NCI-H82 treated with DMSO at 0.1 percent for 48 hours (cell line): ENCODE data around the gene ADM2.
"Not testable (repeated sequence)": the region's sequence is repeated elsewhere in the genome, so short reads cannot be mapped to it uniquely, and the experiment has no call there.

Source experiments
- DNase-seq: peaks from one replicate; lab custom pipeline; 2025; ENCODE audit not compliant: unreplicated experiment; lab: John Stamatoyannopoulos, UW

Gene ADM2

DNA sequence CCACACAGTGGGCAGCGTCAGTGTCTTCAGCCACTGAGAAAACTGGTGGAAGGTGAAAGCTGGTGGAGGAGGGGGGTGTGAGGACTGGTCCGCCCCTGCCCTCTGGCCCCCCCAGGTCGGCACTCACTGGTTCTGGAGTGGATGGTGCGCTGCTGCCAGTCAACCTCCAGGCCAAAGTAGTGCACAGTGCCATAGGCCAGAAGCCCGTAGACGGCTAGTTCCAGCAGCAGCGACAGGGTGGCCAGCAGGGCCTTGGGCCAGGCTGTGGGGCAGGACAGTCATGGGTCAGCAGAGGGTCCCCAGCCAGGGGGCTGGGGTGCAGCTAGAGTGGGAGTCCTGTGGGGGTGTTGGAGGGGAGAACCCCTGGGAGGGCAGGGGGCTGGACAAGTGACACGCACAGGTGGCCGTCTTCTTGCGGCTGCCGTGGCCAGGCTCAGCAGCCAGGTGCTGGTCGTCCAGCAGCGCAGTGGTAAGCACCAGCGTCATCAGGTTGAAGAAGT, 24.0 kb downstream of the ADM2 start:
- no peak for DNase-seq

DNA sequence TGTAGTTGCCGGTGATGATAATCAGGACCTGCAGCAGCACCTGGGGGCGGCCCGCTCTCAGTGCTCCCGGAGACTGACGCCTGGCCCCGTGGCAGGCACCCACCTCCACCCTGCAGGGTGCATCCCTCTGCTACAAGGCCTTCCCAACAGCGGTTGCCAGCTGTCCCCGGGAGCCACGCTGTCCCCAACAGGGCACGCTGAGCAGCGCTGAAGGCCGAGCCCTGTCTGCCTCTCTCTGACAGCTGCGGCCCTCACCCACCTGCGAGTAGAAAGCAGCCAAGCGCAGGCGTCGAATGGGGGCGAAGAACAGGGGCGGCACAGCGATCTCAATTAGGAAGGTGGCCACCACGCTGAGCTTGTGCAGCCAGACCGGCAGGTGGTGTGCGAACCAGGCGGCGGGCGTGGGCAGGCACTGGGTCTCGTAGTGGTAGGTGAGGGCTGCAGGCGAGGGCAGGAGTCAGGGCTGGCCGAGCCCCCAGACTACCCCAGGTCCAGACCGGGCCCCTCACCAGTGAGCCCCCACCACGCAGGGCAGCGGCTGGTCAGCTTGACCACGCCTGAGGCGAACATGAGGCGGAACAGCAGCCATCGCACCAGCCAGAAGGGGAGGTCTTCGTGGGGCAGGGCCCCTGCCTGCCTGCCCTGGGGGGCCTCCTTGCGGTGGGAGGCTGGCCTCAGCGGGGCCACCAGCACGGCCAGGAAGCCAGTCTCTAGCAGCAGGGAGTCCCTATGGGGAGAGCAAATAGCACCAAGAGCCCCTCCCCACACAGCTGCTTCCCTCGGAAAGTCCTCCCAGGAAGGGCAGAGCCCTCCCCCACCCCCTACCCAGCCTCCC, 24.6 kb downstream of the ADM2 start:
- DNase-seq = no peak

DNA sequence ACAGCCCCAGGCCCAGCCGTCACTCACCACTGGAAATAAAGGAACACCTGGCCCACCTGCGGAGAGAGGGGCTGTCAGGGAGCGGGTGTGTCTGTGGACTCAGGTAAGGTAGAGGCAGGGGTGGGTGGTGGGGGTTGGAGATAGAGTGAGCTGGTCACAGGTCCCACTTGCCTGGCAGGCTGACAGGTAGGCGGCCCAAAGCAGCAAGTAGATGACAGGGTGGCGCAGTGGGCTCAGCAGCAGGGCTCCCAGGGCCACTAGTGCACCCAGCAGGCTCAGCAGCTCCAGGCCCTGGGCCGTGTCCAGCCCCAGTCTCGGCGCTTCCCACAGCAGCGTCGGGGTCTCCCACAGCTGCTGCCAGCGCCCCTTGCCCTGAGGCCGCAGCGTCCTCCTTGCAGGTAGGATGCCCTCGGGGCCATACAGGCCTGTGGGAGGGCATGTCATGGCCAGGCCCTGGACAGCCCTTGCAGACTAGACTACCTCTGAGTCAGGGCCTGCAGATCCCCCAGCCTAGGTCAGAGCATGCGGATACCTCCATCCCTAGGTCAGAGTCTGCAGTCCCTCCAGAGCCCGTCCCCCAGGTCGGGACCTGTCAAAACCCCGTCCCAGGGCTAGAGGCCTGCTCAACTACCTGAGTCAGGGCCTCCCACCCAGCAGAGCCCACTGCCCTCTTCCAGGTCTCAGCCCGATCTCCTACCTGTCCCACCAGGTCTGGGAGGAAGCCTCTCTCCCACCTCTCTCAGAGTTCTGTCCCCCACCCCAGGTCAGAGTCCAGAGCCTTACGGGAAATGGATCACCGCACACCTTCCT, 25.5 kb downstream of the ADM2 start:
- DNase-seq = no peak

DNA sequence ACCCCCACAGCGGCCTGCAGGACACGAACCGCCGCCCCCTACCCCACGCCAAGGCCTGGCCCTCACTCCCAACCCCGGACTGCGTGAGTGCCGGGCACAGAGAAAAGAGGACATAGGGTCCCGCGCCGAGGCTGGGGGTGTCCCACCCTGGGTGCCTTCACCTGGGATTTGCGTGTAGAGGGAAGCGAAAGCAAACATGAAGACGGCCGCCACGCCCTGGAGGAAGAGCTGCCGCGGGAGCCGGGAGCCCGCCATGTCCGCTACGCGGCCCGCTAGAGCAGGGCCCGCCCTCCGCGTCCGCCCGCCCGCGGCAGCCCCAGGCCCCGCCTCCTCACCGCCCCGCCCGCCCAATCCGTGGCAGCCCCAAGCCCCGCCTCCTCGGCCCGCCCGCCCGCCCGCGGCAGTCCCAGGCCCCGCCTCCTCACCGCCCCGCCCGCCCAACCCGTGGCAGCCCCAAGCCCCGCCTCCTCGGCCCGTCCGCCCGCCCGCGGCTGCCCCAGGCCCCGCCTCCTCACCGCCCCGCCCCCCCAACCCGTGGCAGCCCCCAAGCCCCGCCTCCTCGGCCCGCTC, 26.2 kb downstream of the ADM2 start, which contains the start of gene LMF2:
LMF2 (minus strand) TSS at position 282 of the 570 bp plus-strand sequence; CDS start at position 255, 27 bp downstream.
- no peak for DNase-seq

DNA sequence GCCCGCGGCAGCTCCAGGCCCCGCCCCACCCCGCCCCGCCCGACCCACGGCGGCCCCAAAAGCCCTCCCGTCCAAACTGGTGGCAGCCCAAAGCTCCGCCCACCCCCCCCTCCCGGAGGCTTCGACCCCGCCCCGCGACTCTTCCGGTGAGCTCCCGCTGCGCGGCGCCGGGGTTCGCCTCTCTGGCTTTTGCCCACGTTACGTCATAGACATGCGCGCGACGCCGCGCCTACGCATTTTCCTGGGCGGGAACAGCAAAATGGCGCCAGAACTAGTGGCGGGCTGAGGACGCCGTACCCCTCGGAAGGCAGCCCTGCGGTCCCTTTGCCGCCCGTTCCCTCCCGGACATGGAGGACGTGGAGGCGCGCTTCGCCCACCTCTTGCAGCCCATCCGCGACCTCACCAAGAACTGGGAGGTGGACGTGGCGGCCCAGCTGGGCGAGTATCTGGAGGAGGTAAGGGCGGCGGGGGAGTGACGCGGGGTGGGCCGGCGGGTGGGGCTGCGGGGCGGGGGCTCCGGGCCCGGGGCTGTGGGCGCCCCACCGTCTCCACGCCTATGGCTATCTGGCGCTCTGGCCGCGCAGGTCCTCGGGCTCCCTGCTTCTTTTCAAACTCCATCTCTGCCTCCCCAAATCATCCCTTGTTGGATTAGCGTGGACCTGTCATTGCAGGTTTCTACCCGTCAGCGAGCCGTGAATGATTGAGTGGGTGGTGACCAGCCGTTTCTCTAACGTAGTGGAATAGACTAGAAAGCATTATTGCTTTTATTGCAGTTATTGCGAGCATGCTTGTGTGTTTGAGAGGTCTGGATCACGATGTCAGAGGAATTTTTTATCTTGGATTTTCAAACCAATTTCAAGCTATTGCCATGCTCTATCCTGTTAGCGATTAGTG, 26.9 kb downstream of the ADM2 start, which contains the start of gene NCAPH2:
NCAPH2 (plus strand) TSS at position 234 of the 894 bp plus-strand sequence; CDS start at position 348, 114 bp downstream.
- peak; percentile 84 for DNase-seq

DNA sequence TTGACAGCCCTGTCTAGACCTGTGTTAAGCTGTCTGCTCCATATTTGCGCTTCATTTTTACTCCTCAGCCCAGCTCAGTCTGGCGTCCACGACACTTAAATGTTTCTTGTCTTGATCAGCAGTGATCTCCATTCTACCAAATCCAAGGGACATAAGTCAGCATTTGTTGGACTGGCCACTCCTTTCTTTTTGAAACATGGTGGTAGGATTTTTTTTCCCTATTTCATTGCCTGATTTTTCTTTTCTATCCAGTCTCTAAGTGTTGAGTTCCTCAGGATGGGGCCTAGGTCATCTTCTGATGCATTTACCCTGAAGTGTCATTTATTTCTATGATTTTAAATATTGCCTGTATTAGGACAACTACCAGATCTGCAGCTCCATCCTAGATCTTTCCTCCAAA, 27.6 kb downstream of the ADM2 start:
- DNase-seq = no peak

DNA sequence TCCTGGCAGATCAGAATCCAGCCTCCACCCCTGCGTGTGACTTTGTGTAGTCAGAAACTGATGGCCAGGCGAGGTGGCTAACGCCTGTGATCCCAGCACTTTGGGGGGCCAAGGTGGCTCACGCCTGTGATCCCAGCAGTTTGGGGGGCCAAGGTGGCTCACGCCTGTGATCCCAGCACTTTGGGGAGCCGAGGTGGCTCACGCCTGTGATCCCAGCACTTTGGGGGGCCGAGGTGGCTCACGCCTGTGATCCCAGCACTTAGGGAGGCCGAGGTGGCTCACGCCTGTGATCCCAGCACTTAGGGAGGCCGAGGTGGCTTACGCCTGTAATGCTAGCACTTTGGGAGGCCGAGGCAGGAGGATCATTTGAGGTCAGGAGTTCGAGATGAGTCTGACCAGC, 31.8 kb downstream of the ADM2 start:
- no peak for DNase-seq

DNA sequence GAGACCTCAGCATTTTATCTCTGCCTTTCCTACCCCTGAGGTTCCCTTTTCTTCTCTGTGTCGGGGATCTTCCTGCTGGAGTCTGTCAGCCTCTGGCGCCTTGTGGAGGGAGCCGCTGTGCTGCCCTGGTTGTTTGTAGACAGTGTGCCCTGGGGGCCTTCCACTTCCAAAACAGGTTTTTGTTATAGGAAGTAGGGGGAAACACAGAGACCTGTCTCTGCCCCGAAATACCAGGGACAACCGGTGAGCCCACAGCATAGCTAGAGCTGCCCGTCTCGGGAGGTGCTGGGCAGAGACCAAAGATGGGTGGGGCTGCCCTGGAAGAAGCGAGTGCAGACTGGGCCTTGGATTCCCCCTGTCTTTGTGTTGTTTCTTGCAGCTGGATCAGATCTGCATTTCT, 34.7 kb downstream of the ADM2 start:
- DNase-seq = no peak

DNA sequence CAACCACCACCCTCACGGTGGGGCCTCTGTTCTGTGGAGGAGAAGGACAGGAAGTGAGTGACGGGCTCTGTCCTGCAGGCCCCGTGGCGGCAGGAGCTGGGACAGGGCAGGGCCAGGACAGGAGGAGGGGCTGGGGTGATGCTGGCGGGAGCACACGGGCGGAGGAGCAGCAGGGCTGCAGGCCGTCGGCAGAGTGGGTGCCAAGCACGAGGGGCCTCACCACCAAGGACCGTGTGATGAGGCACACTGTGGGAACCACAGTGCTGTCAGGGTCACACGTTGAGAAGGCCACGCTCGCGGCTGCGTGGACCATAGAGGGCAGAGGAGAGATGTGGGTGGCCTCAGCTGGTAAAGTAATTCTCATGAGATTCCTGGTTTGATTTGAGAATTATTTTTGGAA, 35.5 kb downstream of the ADM2 start:
- no peak for DNase-seq

DNA sequence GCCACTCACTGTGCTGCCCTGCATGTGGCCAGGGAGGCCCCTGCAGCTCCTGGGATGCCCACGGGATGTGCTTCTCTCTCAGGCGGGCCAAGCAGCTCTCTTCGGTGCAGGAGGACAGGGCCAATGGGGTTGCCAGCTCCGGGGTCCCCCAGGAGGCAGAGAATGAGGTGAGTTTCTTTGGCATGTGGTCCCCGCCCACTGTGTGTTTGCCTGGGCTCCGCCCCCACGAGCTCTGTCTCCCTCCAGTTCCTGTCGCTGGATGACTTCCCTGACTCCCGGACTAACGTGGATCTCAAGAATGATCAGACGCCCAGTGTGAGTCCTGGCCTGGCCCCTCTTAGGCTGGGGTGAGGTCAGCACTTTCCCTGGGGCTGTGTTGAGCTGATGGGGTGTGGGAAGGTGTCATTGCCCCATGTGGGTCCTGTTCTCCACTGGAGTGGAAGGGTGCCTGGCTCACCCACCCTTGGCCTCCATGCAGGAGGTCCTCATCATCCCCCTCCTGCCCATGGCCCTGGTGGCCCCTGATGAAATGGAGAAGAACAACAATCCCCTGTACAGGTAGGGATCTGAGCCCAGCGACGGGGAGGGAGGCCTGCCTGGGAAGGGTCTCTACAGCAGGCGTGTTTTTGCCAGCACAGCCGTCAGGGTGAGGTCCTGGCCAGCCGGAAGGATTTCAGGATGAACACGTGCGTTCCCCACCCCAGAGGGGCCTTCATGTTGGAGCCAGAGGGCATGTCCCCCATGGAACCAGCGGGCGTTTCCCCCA, 36.3 kb downstream of the ADM2 start:
- DNase-seq = no peak

DNA sequence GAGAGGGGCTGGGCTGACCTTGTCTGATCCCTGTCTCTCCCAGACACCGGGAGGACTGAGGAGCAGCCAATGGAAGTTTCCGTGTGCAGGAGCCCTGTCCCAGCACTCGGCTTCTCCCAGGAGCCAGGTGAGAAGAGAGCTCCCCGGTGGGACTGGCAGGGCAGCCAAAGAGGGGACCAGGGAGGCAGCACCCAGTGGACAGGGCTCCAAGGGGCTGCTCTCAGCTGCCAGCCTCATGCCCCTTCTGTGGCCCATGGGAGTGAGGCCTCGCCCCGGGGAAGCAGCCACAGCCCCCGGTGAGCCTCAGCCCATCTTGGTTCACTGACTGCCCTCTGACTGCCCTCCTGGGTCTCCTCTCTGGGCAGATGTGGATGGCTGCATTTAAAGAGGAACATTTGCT, 37.3 kb downstream of the ADM2 start:
- no peak for DNase-seq

DNA sequence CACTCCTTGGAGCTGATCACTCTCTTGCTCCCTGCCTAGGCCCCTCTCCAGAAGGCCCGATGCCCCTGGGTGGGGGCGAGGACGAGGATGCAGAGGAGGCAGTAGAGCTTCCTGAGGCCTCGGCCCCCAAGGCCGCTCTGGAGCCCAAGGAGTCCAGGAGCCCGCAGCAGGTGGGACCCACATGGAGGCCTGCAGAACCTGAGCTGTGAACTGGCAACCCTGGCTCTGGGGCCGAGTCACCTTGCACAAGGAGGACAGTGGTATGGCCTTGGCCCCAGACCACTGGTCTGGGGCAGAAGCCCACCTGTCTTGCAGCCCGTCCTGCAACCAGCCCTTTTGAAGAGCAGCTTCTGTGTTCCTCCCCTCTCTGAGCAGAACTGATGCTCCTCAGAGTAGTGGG, 37.8 kb downstream of the ADM2 start:
- DNase-seq = no peak

DNA sequence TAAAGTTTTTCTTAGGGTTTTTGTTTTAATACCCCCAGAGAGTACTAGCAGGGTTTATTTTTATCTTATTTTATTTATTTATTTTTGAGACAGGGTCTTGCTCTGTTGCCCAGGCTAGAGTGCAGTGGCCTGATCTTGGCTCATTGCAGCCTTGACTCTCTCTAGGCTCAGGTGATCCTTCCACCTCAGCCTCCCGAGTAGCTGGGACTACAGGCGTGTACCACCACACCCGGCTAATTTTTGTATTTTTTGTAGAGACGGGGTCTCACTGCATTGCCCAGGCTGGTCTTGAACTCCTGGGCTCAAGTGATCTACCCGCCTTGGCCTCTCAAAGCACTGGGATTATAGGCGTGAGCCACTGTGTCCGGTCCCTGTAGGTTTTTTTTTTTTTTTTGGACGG, 38.8 kb downstream of the ADM2 start:
- DNase-seq = not testable (repeated sequence)

DNA sequence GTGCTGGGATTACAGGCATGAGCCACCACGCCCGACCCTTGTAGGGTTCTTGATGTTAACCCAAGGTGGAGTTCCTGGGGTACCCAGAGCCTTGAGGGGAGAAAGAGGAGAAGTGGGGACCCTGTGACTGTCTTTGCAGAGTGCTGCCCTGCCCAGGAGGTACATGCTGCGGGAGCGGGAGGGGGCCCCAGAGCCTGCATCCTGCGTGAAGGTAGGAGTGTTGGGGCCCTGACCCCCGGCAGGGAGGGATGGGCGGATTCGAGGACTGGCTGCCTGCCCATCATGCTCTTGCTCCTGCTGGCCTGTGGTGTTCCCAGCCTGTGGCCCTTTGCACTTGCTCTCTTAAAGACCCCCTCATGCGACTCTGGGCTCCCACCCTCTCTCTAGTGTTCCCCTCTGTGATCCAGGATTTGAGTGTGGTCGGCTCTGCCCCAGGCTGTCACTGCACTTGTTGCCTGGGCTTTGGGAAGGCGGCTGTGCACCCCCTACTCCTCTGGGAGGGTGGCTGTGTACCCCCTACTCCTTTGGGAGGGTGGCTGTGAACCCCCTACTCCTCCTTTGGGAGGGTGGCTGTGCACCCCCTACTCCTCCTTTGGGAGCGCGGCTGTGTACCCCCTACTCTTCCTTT, 39.6 kb downstream of the ADM2 start:
- no peak for DNase-seq

DNA sequence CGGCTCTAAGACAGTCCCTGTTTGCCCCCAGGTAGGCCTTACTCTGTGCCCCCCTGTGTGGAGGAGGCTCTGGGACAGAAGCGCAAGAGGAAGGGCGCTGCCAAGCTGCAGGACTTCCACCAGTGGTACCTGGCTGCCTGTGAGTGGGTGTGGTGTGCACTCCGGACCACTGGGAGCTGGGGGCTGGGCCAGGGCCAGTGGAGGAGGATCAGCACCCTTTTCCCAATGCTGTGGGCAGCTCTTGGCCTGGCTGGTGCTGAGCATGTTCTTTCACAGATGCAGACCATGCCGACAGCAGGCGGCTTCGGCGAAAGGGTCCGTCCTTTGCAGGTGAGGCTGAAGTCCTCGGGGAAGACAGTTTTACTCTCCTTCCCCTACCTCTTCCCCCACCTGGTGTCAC, 40.4 kb downstream of the ADM2 start:
- DNase-seq = no peak

DNA sequence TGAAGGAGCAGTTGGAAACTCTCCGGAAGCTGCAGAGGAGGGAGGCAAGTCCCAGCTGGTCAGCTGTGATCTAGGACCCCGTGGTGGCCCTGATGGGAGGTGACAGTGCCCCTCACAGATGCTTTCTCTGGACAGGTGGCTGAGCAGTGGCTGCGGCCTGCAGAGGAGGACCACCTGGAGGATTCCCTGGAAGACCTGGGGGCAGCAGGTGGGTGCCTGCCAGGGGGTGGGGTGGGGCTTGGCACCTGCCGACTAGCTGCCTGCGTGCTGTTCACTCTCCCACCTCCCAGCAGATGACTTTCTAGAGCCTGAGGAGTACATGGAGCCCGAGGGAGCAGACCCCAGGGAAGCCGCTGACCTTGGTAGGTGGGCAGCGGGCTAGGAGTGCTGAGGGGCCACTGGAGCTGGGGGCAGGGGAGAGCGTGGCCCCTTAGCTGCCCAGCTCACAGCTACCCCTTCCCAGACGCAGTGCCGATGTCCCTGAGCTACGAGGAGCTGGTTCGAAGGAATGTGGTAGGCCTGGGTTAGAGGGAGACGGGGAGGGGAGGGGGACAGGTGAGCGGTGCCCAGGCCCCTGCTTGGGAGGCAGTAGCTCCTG, 41.0 kb downstream of the ADM2 start:
- no peak for DNase-seq

DNA sequence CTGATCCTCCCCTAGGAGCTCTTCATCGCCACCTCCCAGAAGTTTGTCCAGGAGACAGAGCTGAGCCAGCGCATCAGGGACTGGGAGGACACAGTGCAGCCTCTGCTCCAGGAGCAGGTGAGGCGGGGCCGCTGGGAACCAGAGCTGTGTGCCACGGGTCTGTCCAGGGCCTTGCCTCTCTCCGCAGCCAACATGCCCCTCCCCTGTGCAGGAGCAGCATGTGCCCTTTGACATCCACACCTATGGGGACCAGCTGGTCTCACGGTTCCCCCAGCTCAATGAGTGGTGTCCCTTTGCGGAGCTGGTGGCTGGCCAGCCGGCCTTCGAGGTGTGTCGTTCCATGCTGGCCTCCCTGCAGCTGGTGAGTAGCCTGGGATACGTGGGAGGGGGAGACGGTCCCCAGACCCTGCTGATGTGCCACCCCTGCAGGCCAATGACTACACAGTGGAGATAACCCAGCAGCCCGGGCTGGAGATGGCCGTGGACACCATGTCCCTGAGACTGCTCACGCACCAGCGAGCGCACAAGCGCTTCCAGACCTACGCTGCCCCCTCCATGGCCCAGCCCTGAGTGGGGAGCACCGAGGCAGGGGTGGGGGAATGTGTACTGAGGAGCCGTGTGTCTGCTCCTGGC, 41.6 kb downstream of the ADM2 start:
- no peak for DNase-seq

DNA sequence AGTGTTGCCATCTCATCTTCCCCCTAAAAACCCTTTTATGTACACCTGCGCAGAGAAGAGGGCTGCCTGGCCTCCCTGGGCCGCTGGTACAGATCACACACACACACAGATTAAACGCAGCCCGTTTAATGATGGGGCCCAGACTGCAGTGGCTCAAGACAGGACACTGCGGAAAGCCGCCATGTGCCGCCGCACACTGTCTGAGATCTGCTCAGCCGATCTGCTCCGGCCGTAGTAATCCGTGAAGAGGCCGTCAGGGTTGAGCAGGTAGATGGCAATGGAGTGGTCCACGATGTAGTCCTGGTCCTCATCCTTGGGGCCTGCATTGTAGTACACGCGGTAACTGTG, 42.1 kb downstream of the ADM2 start:
- no peak for DNase-seq
